ENCODE measurements around the gene SIX4.

- TF ChIP-seq TCF7L2 (IDR thresholded peaks at IDR 0.05; ENCODE audit: low read depth, low read length) = no peak
- no peak for TF ChIP-seq CTCF (IDR thresholded peaks at IDR 0.05)
- TF ChIP-seq REST (IDR thresholded peaks at IDR 0.05; ENCODE audit: insufficient read depth in 1 of 2, low read depth in 2 of 2, low read length in 1 of 2) = no peak
- TF ChIP-seq POLR2AphosphoS5 (IDR thresholded peaks at IDR 0.05; ENCODE audit: low read depth, low read length) = no peak
- TF ChIP-seq SIN3A (IDR thresholded peaks at IDR 0.05; ENCODE audit: borderline replicate concordance, insufficient read depth, low read depth, low read length) = no peak
Observed at GRCh38 chr14:60695327-60695726, 28.8 kb downstream of the SIX4 start.

All from Panc1 (cell line).